ENCODE data around the gene CDH16.
"Not testable (repeated sequence)": the region's sequence is repeated elsewhere in the genome, so short reads cannot be mapped to it uniquely, and the experiment has no call there.

Gene CDH16, protein sequence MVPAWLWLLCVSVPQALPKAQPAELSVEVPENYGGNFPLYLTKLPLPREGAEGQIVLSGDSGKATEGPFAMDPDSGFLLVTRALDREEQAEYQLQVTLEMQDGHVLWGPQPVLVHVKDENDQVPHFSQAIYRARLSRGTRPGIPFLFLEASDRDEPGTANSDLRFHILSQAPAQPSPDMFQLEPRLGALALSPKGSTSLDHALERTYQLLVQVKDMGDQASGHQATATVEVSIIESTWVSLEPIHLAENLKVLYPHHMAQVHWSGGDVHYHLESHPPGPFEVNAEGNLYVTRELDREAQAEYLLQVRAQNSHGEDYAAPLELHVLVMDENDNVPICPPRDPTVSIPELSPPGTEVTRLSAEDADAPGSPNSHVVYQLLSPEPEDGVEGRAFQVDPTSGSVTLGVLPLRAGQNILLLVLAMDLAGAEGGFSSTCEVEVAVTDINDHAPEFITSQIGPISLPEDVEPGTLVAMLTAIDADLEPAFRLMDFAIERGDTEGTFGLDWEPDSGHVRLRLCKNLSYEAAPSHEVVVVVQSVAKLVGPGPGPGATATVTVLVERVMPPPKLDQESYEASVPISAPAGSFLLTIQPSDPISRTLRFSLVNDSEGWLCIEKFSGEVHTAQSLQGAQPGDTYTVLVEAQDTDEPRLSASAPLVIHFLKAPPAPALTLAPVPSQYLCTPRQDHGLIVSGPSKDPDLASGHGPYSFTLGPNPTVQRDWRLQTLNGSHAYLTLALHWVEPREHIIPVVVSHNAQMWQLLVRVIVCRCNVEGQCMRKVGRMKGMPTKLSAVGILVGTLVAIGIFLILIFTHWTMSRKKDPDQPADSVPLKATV

GRCh38 chr16:66918803-66919568, at the start of gene CDH16:
Gene CDH16, minus strand, starts transcription at chr16:66918885. Its CDS starts 820 bp downstream, at chr16:66918065.
- no peak for DNase-seq (ENCODE audit: low spot score)

DNA sequence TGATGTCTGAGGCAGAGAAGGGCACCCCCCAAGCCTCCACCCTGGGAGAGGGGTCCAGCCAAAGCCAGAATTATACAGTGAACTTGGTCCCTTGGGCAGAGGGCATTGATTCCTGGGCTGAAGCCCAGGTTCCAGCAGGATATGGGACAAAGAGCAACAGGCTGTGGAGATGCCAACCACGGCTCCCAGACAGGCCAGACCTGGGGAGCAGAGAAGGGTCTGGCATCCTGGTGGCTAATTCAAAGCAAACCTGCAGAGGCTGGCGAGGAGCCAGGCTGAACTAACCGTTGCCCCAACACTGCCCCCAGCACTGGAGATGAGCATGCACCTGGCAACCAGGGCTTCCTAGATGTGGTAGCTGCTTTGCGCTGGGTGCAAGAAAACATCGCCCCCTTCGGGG, 45.4 kb upstream of the CDH16 start:
- DNase-seq (ENCODE audit: low spot score): no peak

DNA sequence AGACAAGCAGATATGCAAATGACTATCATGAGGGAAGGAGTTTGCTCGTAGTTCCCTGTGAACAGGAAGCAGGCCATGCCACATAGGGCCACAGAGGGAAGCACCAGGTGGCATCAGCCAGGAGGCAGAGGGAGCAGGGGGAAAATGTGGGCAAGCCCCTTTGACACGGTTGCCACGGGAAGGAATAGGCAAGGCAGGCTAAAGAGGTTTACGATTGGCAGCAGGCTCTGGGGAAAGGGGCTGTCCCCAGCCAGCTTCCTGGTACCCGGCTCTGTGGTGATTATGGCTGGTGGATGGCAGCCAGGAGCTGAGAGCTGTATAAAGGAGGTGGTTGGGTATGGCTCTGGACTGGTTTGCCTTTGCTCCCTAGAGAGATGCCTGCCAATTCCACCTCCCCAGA, 43.2 kb upstream of the CDH16 start:
- no peak for DNase-seq (ENCODE audit: low spot score)

- peak; percentile 88 for DNase-seq (ENCODE audit: low spot score)
These were observed 42.5 kb upstream of the CDH16 start, which contains the start of gene CES3 for GRCh38 chr16:66961065-66961744. Gene CES3, plus strand, starts transcription at chr16:66961266. Its CDS starts 42 bp downstream, at chr16:66961308.

- DNase-seq (ENCODE audit: low spot score): no peak
These were observed 41.6 kb upstream of the CDH16 start for GRCh38 chr16:66960270-66960669.

- no peak for DNase-seq (ENCODE audit: low spot score)
These were observed 41.0 kb upstream of the CDH16 start for GRCh38 chr16:66959704-66960161.

DNA sequence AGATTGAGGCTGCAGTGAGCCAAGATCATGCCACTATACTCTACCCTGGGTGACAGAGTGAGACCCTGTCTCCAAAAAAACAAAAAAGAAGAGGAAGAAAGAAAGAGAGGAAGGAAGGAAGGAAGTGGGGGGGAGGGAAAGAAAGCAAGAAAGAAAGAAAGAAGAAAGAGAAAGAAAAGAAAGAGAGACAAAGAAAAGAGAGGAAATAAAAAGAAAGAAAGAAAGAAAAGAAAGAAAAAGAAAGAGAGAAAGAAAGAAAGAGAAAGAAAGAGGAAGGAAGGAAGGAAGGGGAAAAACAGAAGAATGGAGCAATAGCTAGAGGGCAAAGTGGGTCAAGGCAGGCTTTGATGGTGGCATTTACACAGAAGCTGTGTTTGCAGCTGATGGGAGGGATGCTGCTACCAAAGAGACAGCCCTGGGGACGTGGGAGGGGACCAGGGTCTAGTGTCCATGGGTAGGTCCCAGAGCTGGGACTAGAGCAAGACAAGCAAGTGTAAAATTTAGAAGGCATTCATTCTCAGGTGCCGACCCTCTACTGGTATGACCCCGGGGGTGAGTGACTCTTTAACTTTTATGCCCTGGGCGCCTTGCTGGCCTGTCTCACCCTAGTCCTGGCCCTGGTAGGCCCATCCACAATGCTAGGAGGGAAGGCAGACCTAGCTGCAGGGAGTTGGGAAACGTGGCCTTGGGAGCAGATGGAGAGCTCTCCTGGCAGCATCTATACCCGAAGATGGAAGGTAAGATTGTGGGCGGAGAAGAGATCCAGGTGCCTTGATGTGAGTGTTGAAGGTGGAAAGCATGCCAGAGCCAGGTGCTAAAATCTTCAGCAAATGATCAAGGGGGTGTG, 40.4 kb upstream of the CDH16 start:
- no peak for DNase-seq (ENCODE audit: low spot score)

GRCh38 chr16:66956154-66956457, 37.4 kb upstream of the CDH16 start:
- not testable (repeated sequence) for DNase-seq (ENCODE audit: low spot score)

- DNase-seq (ENCODE audit: low spot score): not testable (repeated sequence)
These were observed 36.9 kb upstream of the CDH16 start for GRCh38 chr16:66955363-66956153.

GRCh38 chr16:66954097-66954659, 35.5 kb upstream of the CDH16 start:
- DNase-seq (ENCODE audit: low spot score): peak; percentile 84

DNA sequence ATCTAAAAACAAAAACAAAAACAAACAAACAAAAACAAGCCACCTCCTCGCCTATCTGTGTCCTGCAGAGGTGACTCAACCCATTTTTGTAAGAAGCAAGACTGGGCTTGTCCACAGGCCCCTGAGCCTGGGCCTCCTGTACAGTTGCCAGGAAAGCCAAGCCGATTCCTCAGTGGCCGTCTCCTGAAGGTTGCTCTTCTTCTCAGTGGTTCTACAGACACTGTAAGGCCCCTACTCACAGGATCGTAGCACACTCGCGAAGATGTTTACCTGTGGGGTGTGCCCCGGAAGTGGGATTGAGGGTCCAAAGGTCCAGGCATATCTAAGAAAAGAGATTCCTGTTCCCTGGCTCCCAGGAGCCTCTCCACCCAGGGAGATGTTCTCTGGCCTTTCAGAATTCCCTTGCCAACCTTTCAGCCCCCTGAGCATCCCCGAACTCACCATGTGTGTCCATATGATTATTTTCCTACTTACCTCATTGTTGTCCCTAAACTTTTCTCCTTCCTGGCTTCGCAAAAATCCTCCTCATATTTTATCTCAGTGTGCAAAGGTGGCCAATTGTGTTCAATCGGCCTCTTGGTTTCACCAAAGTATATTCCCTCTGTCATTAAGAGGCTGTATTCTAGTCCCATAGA, 34.9 kb upstream of the CDH16 start:
- DNase-seq (ENCODE audit: low spot score): no peak

- DNase-seq (ENCODE audit: low spot score): no peak
These were observed 33.9 kb upstream of the CDH16 start for GRCh38 chr16:66952430-66953110.

DNA sequence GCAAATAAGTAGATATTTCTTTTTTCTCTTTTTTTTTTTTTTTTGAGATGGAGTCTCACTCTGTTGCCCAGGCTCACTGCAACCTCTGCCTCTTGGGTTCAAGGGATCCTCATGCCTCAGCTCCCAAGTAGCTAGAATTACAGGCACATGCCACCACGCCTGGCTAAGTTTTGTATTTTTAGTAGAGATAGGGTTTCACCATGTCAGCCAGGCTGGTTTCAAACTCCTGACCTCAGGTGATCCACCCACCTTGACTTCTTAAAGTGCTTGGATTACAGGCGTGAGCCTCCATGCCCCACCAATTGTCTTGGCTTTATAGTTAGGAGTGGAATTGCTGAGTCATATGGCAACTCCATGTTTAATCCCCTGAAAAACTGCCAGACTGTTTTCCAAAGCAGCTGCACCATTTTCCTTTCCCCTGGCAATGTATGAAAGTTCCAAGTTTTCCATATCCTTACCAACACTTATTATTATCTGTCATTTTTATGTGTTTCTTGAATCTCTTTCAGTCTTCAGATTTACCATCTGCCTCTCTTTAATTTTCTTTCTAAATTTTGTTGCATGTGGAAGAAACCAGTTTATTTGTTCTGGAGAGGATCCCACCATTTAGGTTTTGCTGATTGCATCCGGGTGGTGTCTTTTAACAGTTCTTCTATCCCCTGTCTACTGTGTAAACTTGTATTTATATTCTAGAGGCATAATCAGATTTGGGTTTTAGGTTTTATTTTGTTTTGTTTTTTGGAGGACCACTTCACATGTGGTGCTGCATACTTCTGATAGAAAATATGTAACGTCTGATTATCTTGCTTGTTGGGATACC, 32.5 kb upstream of the CDH16 start:
- DNase-seq (ENCODE audit: low spot score): no peak

- DNase-seq (ENCODE audit: low spot score): no peak
These were observed 31.8 kb upstream of the CDH16 start for GRCh38 chr16:66950437-66950836.

DNA sequence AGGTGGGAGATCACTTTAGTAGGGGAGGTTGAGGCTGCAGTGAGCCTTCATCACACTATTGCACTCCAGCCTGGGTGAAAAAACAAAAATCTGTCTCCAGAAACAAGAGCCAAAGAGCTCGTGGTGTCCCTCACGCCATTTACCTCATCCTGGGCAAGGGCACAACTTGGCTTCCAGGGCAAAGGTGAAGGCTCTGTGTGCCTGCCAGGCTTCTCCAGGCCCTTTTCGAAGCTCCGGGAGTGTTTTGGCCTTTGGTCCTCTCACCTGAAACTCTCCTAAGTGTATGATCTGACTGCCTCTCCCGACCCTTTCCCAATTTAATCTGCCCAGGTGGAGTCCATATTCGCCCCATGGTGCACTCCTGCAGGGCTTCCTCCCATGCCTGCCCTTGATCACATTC, 30.8 kb upstream of the CDH16 start:
- no peak for DNase-seq (ENCODE audit: low spot score)

DNA sequence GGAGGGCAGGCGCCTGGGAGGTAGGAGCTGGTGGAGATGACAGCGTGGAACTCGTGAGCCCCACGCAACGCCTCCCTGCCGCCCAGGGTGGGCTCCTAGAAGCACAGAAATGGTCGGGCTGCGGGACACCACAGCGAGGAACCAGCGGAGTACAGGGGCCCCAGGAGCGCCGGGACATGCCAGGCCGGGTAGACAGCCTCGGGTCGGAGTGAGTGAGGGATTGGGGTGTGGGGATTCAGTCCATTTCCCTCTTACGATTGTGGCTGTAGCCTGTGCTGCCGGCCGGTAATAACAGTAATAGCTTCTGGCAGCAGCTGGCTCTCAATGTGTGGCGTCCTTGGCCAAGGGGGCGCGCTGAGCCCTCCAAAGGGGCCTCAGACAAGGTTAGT, 30.1 kb upstream of the CDH16 start:
- DNase-seq (ENCODE audit: low spot score): no peak

DNA sequence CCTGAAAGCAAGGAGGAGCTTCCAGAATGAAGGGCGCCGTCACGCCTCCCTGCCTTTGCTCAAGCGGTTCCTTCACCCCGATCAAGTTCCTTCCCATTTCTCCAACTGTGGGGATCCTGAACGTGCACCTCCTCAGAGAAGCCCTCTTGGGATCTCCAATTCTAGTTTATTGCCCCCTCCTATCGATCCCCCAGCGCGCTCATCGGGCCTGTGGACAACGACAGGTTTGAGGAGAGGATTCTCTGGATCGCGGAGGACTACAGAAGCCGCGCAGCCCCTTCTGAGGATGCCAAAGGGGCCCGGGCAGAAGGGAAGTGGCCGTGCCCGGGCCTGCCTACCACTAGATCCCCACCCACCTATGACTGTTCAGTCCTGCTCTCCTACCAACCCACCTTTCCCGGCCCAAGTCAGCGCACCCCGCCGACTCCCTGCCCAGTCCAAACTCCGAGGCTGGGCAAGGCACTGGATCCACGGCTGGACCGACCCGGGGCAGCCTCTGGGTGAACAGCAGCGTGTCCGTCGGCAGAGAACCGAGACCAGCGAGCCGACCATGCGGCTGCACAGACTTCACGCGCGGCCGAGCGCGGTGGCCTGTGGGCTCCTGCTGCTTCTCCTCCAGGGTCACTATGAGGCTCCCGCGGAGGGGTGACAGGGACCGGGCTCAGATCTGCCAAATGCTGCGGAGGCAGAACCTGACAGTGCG, 29.6 kb upstream of the CDH16 start:
- DNase-seq (ENCODE audit: low spot score): no peak
